HCT116 (cell line): ENCODE results near the gene GALNT2. TPM values are rescaled to one million over a fixed set of nuclear protein-coding genes. Genes with fewer than 3 reads are reported as not detected.

ENCODE experiments used
- ATAC-seq: fragments of 200-7000 bp; cut with Tn5 transposase; 2 replicates; pipeline ENCODE4 v1.9.1; 2020; ENCODE audit warnings: mild to moderate bottlenecking, moderate library complexity
- BruUV-seq: library from RNA; stranded (reverse); fragments of 400-500 nt; replicated peaks from 2 replicates; lab custom pipeline; 2021; lab: Mats Ljungman, UMichigan
- CTCF ChIA-PET: fragments of 300-600 bp; sonication (Branson Sonifier 250); formaldehyde crosslinking; loops from one replicate; lab custom pipeline; 2021; ENCODE audit warnings: antibody characterized with exemption; lab: Charles Lee
- POLR2A ChIA-PET: fragments of 300-600, 350-600 bp; sonication (Branson Sonifier 250); formaldehyde crosslinking; loops from one replicate; lab custom pipeline; 2021; ENCODE audit warnings: antibody characterized with exemption; lab: Charles Lee
- RAD21 ChIA-PET, 2 experiments: fragments of 300-600 bp; sonication (Branson Sonifier 250); formaldehyde crosslinking; loops; one replicate each; lab custom pipeline; 2023; ENCODE audit warnings: low total read pairs in 2 of 2; ENCODE audit not compliant: uncharacterized antibody in 2 of 2, unreplicated experiment in 2 of 2, low non-redundant PET in 1 of 2; lab: Charles Lee
- DNase-seq: peaks from one replicate; pipeline ENCODE4 v3.0.0-alpha.2; 2010; ENCODE audit warnings: low read depth, low spot score
- H2AFZ ChIP-seq: fragments of 200-600 bp; shearing (Covaris generic), sonication (generic); 2 replicates; pipeline ENCODE4 v1.6.1; 2017; ENCODE audit warnings: low read depth, mixed run types, mixed read lengths, antibody characterized with exemption, low read length; ENCODE audit not compliant: poor library complexity, severe bottlenecking
- H3K27ac ChIP-seq: 2 replicates; pipeline ENCODE4 v1.5.1; 2012; ENCODE audit warnings: low read depth, low read length
- H3K27me3 ChIP-seq: fragments of 200-600 bp; sonication (generic); 2 replicates; pipeline ENCODE4 v1.6.1; 2016; ENCODE audit warnings: mixed run types, low read length, mixed read lengths; ENCODE audit not compliant: insufficient read depth
- H3K36me3 ChIP-seq, 2 experiments: fragments of 200-500 bp in 1 of 2; fragments of 200-600 bp in 1 of 2; sonication (Bioruptor generic) in 1 of 2; sonication (generic) in 1 of 2; 2 replicates each; pipeline versions ENCODE4 v1.5.1 to v1.6.1; 2014 to 2016; ENCODE audit warnings: low read length in 2 of 2, inconsistent platforms in 1 of 2, mixed read lengths in 1 of 2, mixed run types in 1 of 2; ENCODE audit not compliant: insufficient read depth in 2 of 2, control insufficient read depth in 1 of 2
- H3K4me1 ChIP-seq, 2 experiments: fragments of 200-600 bp in 1 of 2; sonication (generic) in 1 of 2; 2 replicates each; pipeline versions ENCODE4 v1.5.1 to v1.6.1; 2012 to 2017; ENCODE audit warnings: low read length in 2 of 2, inconsistent platforms in 1 of 2, mild to moderate bottlenecking in 1 of 2, mixed read lengths in 1 of 2, mixed run types in 1 of 2, moderate library complexity in 1 of 2; ENCODE audit not compliant: insufficient read depth in 2 of 2, control insufficient read depth in 1 of 2
- H3K4me2 ChIP-seq: fragments of 200-600 bp; sonication (generic); 2 replicates; pipeline ENCODE4 v1.6.1; 2017; ENCODE audit warnings: mixed run types, low read length, mixed read lengths
- H3K4me3 ChIP-seq, 2 experiments: fragments of 200-600 bp in 1 of 2; sonication (generic) in 1 of 2; replicated peaks in 1 of 2; 2 replicates each; pipeline ENCODE4 v1.5.1; 2011 to 2016; ENCODE audit warnings: low read length in 2 of 2, control low read depth in 1 of 2, low read depth in 1 of 2, mild to moderate bottlenecking in 1 of 2, mixed read lengths in 1 of 2, mixed run types in 1 of 2
- H3K79me2 ChIP-seq: fragments of 200-600 bp; sonication (generic); 2 replicates; pipeline ENCODE4 v1.6.1; 2017; ENCODE audit warnings: mild to moderate bottlenecking, mixed run types, low read length, moderate library complexity, mixed read lengths; ENCODE audit not compliant: insufficient read depth
- H3K9ac ChIP-seq: fragments of 200-600 bp; sonication (generic); 2 replicates; pipeline ENCODE4 v1.6.1; 2016; ENCODE audit warnings: low read length, mixed read lengths
- H3K9me2 ChIP-seq: fragments of 200-600 bp; sonication (generic), shearing (Covaris generic); 2 replicates; pipeline ENCODE4 v1.6.1; 2017; ENCODE audit warnings: mixed run types, mild to moderate bottlenecking, moderate library complexity; ENCODE audit not compliant: insufficient read depth
- H3K9me3 ChIP-seq, 2 experiments: fragments of 200-500 bp in 1 of 2; fragments of 200-600 bp in 1 of 2; sonication (Bioruptor generic) in 1 of 2; sonication (generic) in 1 of 2; 2 replicates each; pipeline ENCODE4 v1.6.1; 2014 to 2017; ENCODE audit warnings: low read length in 2 of 2, mixed read lengths in 2 of 2, inconsistent platforms in 1 of 2, low read depth in 1 of 2, mild to moderate bottlenecking in 1 of 2, mixed run types in 1 of 2, moderate library complexity in 1 of 2; ENCODE audit not compliant: control insufficient read depth in 1 of 2, insufficient read depth in 1 of 2
- H4K20me1 ChIP-seq: fragments of 200-600 bp; sonication (generic), shearing (Covaris generic); 2 replicates; pipeline ENCODE4 v1.6.1; 2017; ENCODE audit warnings: mixed run types, mild to moderate bottlenecking, moderate library complexity; ENCODE audit not compliant: insufficient read depth
- ATF3 ChIP-seq: IDR thresholded peaks from 2 replicates; pipeline ENCODE4 v1.6.1; 2012
- CBX3 ChIP-seq: IDR thresholded peaks from 2 replicates; pipeline ENCODE4 v1.6.1; 2012; ENCODE audit warnings: low read depth
- EGR1 ChIP-seq: IDR thresholded peaks from 2 replicates; pipeline ENCODE4 v1.6.1; 2012; ENCODE audit warnings: low read depth
- ELF1 ChIP-seq: IDR thresholded peaks from 2 replicates; pipeline ENCODE4 v1.6.1; 2012; ENCODE audit warnings: low read depth, borderline replicate concordance
- EZH2 ChIP-seq: fragments of 200-600 bp; sonication (generic); IDR thresholded peaks from 2 replicates; pipeline ENCODE4 v1.6.1; 2017; ENCODE audit warnings: antibody characterized with exemption, mixed run types
- EZH2phosphoT487 ChIP-seq: fragments of 200-600 bp; IDR thresholded peaks from 2 replicates; pipeline ENCODE4 v1.6.1; 2018; ENCODE audit warnings: antibody characterized with exemption, borderline replicate concordance
- FOSL1 ChIP-seq: IDR thresholded peaks from 2 replicates; pipeline ENCODE4 v1.6.1; 2012; ENCODE audit warnings: low read depth
- JUND ChIP-seq: IDR thresholded peaks from 2 replicates; pipeline ENCODE4 v1.6.1; 2012
- MAX ChIP-seq: IDR thresholded peaks from 2 replicates; pipeline ENCODE4 v1.6.1; 2012
- POLR2A ChIP-seq: IDR thresholded peaks from 2 replicates; pipeline ENCODE4 v1.7.0; 2011; ENCODE audit warnings: borderline replicate concordance; ENCODE audit not compliant: insufficient read depth, insufficient read length; ENCODE audit errors: extremely low read depth
- RAD21 ChIP-seq: IDR thresholded peaks from 2 replicates; pipeline ENCODE4 v1.6.1; 2012; ENCODE audit warnings: low read depth, mild to moderate bottlenecking
- REST ChIP-seq: IDR thresholded peaks from 2 replicates; pipeline ENCODE4 v1.6.1; 2012; ENCODE audit warnings: low read depth
- SP1 ChIP-seq: IDR thresholded peaks from 2 replicates; pipeline ENCODE4 v1.6.1; 2012; ENCODE audit warnings: low read depth
- YY1 ChIP-seq: IDR thresholded peaks from 2 replicates; pipeline ENCODE4 v1.6.1; 2011; ENCODE audit warnings: low read length, low read depth, moderate library complexity, mild to moderate bottlenecking; ENCODE audit not compliant: insufficient replicate concordance; ENCODE audit errors: extremely low read depth
- ZFX ChIP-seq: fragments of 450-650 bp; IDR thresholded peaks from 2 replicates; pipeline ENCODE4 v1.6.1; 2017
- ZNF274 ChIP-seq: fragments of 200-500 bp; sonication (Bioruptor generic); IDR thresholded peaks from 2 replicates; pipeline ENCODE4 v1.6.1; 2014; ENCODE audit warnings: mild to moderate bottlenecking, low read depth, low read length, inconsistent platforms
- intact Hi-C: fragments of 100-400 bp; cut with micrococcal nuclease; formaldehyde crosslinking; loops from 2 replicates; pipeline ENCODE4 v1.10.0; 2022
- total RNA-seq: library from RNA; stranded (reverse); gene quantifications from one replicate; pipeline ENCODE4 v1.2.1, GENCODE V29; 2021; ENCODE audit not compliant: unreplicated experiment

GALNT2 gene
- total RNA-seq, 1 experiment from 2014 or later = 40.8 TPM

- CTCF ChIA-PET = no interaction called here
- DNase-seq = no peak
- BruUV-seq = no TSS peak
These were observed 20.1 kb downstream of the GALNT2 start for GRCh38 chr1:230087028-230087716.

GRCh38 chr1:230087717-230088105, 20.7 kb downstream of the GALNT2 start:
- no TSS peak for BruUV-seq
- ChIA-PET RAD21 (interaction anchor here in 1 of 2 experiments (0.6 kb wide), 1 partner anchor 40 kb away, joined by 3 read pairs; no protein-coding TSS in a partner anchor), POLR2A (interaction anchor here (1.2 kb wide), 1 partner anchor 10 kb away, joined by 3 read pairs; no protein-coding TSS in a partner anchor), CTCF (no interaction called here)
- no peak overlapping the region for H3K4me2 ChIP-seq
- no peaks in the 10 kb centered on the region; a peak in 1 of 4 replicates for H3K36me3 ChIP-seq
- peaks cover 24 to 51% of the 10 kb centered on the region in 2 experiments for H3K4me1 ChIP-seq
- peaks cover 36% of the 10 kb centered on the region; the same call in 1 of the 2 replicates for H3K79me2 ChIP-seq
- no peak for DNase-seq
- H3K27ac ChIP-seq = no peak overlapping the region
- no peak overlapping the region for H3K9ac ChIP-seq
- no peaks in the 10 kb centered on the region for H4K20me1 ChIP-seq
- no peak overlapping the region for H2AFZ ChIP-seq
- no peaks in the 10 kb centered on the region for H3K9me2 ChIP-seq
- H3K9me3 ChIP-seq = peaks cover 0 to 5% of the 10 kb centered on the region in 2 experiments; a peak in 1 of 4 replicates
- no peak for ATAC-seq
- intact Hi-C loops = no loop called here
- no peaks in the 10 kb centered on the region for H3K27me3 ChIP-seq
- H3K4me3 ChIP-seq = no peak overlapping the region
- TF ChIP-seq EGR1 (no peak), EZH2phosphoT487 (no peak), MAX (no peak), JUND (no peak), ATF3 (no peak), ZNF274 (no peak), YY1 (no peak), FOSL1 (no peak), CBX3 (no peak), POLR2A (no peak), REST (no peak), EZH2 (no peak), SP1 (no peak), RAD21 (no peak), ELF1 (no peak), ZFX (no peak)

More at GRCh38 chr1:230087028-230087716, 20.1 kb downstream of the GALNT2 start:
- no peak overlapping the region for H3K4me3 ChIP-seq
- H3K9ac ChIP-seq = no peak overlapping the region
- H3K4me2 ChIP-seq = no peak overlapping the region
- H4K20me1 ChIP-seq = no peaks in the 10 kb centered on the region
- RAD21 ChIA-PET = interaction anchor here in 1 of 2 experiments (0.6 kb wide), 1 partner anchor 40 kb away, joined by 3 read pairs; no protein-coding TSS in a partner anchor
- no peak for TF ChIP-seq ELF1
- TF ChIP-seq RAD21 = peak; percentile 25; the same call in 1 of the 2 replicates
- POLR2A ChIA-PET = interaction anchor here (0.8 to 1.2 kb wide), 2 partner anchors 11 to 17 kb away, joined by 3 read pairs; no protein-coding TSS in a partner anchor
- ATAC-seq = no peak
- no peaks in the 10 kb centered on the region for H3K27me3 ChIP-seq
- intact Hi-C loops = no loop called here
- peaks cover 36% of the 10 kb centered on the region; the same call in 1 of the 2 replicates for H3K79me2 ChIP-seq
- no peak overlapping the region for H3K27ac ChIP-seq
- no peaks in the 10 kb centered on the region; a peak in 1 of 4 replicates for H3K36me3 ChIP-seq
- H3K9me3 ChIP-seq = peaks cover 0 to 8% of the 10 kb centered on the region in 2 experiments; a peak in 1 of 4 replicates
- no peak overlapping the region for H2AFZ ChIP-seq
- no peaks in the 10 kb centered on the region for H3K9me2 ChIP-seq
- peaks cover 24 to 51% of the 10 kb centered on the region in 2 experiments for H3K4me1 ChIP-seq
